ENCODE results near the gene LRP2.
"Not testable (repeated sequence)": the region's sequence is repeated elsewhere in the genome, so short reads cannot be mapped to it uniquely, and the experiment has no call there.

The LRP2 gene

DNA sequence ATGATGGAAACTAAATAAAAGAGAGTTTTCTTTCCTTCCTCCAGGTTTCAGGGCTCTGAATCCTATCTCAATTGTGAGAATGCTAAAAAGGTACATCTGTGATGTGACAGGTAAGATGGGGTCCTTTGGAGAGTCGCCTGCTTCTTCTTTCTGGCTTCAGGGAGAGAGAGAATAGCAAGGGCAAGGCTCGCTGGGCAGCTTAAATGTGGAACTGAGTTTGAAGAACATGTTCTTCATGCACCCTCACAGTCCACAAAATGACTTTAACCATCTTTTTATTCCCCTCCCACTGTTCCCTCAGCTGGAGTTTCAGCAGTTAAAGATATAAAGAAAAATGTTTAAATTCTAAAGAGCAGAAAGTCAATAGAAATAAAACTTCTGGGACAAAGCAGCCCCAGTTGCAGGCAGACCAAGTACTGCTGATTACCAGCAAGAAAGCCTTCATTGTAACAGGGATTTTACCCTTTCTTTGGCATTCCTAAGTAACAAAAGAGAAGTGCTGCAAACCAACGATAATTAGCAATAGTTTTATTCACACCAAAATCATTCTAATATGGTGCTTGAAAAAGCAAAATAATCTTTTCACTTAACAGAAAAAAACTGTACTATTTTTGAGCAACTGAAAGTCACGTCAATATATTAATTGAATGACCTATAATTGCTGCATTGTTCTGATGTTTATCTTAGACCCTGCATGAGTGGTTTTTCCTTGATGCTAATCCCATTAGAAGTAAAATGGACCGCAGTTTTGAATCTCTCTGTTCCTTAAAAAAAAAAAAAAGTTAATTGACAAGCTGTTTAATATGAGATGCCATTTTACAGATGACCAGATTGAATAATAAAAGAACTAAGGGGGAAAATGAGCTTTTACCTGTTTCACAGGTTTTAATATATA lies 61.5 kb downstream of the LRP2 start:
- no peak for DNase-seq (ENCODE audit: low read depth)

DNA sequence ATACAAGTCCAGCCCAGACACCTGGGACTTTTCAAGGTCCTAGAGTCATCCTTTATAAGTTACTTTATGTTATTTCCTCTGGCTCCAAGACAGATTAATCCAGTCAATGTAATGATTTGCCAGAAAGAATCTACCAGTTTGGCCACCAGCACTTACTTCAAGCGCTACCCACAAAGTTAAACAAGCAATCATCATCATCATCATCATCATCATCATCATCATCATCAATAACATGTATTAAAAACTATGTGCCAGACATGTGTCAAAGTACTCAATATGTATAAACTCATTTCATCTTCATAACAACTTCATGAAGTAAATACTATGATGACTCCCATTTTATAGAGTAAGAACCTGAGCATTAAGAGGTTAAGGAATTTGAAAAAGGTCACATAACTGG lies 64.3 kb downstream of the LRP2 start:
- DNase-seq (ENCODE audit: low read depth) = no peak

DNA sequence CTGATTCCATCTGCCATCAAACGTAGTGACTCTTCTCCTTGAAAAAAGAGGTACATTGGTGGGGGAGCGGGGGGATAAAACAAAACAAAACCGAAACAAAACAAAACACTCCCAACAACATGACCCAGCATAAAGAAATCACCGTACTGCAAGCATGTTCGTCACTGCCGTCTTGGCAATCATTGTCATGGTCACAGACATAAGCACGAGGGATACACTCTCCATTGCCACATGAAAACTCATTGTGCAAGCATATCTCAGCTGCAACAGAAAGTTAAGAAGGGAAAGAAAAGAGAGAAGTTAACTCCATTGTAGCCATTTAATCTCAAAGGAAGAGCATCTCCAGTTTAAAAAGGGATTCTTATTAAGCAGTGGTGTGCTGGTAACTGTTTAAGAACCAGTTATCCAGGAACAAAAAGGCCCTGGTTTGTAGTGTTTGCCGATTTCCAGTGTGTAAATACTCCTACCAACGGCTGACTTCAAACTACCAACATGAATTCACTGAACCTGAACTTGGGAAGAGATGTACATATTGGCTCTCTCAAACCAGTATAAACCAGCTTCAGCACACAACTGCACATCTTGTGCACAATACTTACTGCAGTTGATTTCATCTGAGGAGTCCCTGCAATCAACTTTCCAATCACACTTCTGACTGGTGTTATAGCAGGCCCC lies 68.2 kb downstream of the LRP2 start:
- no peak for DNase-seq (ENCODE audit: low read depth)

DNA sequence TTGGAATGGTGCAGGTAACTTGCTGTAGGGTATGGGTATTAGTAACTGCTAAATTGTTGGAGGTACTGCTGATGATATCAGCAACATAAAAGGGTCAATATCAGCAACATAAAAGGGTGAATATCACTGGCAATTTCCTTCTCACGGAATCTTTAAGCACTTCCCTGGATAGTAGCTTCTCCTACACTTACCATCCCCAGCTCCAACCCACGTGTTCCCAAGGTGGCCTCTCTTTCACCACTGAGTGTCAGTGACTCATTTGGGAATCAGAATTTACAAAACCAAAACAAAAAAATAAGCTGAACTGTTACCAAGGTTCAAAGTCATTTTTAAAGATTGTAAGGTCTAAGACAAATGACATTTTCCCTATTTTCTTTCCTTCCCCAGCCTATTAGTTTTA lies 70.8 kb downstream of the LRP2 start:
- no peak for DNase-seq (ENCODE audit: low read depth)

DNA sequence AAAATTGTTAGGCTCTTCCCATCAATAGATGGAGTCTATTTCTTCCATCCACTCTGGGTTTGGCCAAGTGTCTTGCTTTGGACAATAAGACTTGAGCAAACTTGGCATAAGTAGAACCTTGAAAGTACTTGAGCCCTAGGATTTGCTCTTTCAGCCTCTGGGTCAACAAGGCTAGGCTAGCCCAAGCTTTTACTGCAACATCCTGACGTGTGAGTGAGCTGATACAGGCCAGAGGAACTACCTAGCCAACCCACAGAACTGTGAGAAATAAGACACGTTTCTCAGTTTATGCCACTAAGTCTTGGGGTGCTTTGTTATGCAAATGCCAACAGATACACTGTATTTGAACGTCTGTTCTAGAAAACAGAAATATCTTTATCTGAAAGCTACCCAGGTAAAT lies 71.9 kb downstream of the LRP2 start:
- no peak for DNase-seq (ENCODE audit: low read depth)

DNA sequence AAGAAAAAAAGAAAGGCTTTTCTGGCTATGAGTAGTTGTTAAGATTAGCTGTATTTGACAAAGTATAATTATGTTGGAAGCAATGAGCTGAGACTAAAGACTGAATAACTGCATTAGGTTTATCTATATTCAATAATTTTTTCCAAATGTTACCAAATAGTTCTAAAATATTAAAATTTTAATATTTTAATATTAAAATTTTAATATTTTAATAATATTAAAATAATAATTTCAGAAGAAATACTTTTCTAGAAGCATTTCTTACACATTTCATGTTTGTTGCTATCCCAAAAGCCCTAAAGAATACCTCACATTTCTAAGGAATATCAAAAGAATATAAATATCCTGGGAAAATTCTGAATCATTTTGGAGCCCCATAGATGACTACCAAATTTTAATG lies 74.7 kb downstream of the LRP2 start:
- DNase-seq (ENCODE audit: low read depth) = no peak

DNA sequence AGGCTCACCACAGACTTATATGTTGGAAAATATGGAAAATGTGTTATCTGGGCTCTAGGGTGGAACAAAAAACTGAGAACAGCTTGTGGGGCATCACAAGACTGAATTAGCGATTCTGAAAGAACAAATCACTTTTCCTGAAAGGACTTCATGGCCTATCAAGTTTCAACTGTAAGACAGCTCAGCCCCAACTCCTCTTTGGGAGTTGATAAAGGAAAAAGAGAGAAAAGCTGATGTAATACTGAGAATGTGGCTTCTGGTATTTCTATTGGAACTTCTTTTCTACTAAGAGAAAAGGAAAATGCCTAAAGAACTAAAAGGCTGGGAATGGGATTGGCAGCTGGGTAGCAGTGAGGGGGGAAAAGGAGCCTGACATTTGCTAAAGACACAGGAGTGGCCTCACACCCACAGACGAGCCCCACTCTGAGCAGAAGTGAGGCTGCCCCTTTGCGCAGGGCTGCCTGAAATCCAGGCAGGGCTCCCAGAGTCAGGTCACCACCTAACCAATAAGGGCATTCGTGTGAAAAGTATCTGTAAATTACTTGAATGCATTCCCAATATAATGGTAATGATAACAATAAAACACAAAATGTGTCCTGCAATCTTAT lies 75.6 kb downstream of the LRP2 start:
- no peak for DNase-seq (ENCODE audit: low read depth)

DNA sequence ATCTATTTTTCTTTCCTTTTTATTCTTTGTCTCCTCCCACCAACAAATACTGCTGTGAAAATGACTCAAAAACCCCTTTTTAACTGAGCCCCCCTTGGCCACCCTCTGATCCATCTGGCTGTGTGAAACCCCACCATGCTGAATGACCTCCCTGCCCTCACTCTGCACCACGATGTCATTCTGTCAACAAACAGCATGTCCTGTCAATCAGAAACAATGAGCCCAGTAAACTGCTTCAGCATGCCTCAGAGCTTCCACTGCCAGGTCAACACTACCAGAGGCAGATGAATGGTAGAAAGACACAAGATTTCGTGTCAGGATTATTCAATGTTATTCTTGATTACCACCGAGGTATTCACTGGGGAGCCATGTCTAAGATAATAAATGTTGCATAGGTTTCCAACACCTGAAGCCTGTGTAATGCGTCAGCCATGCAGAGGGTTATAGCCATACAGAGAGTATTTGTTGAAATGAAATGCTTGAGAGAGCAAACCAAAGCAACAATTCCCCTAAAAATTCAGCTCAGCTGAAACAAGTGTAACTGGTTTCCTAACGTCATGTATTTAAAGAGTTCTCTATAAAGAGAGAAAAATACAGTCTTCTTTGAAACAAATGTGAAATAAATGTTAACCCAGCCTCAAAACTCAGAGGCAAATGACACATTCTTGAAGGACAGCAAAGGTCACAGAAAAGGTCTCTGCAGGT lies 76.7 kb downstream of the LRP2 start:
- DNase-seq (ENCODE audit: low read depth) = no peak

DNA sequence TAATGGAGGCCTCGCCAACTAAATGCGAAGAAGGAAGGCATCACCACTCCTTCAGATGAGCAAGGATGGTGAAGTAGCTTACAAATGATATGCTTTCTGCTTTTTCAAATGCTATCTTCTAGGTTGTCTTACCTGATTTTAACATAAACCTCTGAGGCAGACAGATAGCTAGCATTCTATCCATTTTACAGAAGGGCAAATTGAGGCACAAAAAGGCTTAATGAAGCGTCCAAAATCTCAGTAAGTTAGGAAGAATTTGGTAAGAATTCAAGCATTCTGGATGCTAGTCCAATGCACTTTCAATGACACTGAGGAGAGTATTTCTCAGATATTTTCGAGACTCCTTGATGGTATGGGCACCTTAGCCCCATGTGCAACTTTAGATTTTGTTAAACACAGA lies 81.8 kb downstream of the LRP2 start:
- DNase-seq (ENCODE audit: low read depth) = no peak

DNA sequence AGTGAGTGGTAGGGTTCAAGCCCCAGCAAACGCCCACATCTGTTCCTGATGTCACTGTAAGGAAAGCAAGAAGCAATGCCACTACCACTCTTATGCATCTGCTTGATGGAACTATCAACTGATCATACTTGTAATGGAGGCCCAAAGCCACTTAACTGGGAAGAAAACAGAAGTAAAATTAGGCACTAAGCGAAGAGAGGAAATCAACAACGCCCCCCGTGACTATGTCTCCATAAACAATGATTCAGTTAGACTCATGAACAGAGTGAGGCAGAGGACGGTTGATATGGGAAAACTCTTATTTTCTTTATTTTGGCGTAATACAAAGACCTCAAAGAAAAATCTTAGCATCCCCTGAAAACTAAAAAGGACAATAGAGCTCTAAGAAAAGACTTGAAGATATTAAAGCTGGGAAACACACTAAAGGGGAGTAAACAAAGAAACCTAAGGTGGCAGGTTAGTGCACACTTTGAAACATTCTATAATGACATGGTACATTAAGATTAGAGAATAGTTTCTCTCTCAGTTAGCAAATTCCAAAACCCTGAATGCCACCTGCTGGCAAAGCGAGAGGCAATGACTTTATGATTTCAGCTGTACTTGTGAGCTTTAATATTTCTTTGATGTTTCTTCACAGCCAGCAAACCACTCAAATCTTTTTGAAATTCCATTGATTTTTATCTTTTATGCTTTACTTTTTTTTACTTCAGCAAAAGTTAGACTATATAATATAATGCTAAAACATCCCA lies 86.5 kb downstream of the LRP2 start:
- DNase-seq (ENCODE audit: low read depth) = no peak

DNA sequence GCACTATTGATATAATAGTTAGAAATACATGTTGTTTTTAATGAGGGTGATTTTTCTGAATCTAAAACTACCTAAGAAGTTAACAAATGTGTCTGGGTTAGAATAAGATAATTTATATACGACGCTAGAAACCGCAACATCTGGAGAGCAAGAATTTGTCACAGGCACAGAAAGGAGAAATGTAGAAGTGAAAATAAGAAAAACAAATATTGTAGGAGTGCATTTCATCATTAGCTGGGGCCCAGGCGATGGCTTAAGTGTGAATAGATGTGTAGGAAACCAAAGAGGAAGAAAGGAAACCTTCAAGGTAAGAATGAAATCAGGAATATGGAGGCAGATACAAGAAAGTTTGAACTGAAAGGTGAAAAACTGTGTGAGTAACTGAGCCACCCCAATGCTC lies 90.3 kb downstream of the LRP2 start:
- no peak for DNase-seq (ENCODE audit: low read depth)

DNA sequence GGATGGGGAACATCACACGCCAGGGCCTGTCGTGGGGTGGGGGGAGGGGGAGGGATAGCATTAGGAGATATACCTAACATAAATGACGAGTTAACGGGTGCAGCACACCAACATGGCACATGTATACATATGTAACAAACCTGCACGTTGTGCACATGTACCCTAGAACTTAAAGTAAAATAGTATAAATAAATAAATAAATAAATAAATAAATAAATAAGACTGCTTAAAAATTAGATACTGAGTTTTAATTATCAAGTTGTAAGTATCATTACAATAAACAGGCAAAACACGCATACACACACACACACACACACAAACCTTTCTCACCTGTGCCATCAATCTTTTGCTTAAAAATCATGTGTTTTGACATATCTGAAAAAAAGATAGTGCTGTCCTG lies 91.8 kb downstream of the LRP2 start:
- DNase-seq (ENCODE audit: low read depth) = not testable (repeated sequence)

DNA sequence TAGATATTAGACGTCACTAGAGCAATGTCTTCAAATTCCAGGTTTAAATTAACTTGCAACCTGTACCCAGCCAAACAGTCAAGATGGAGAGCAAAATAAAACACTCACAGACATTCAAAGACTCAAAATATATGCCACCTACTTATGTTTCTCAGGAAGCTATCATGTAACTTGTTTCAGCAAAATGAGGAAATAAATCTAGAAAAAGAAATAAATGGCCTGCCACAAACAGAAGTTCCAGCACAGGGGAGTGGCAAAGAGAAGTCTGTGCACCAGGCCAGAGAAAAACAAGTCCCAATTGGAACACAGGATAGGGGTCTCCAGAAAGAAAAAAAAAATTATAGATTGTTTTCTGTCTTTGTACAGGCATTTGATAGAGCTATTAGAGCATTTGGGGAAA lies 96.7 kb downstream of the LRP2 start:
- DNase-seq (ENCODE audit: low read depth) = no peak

DNA sequence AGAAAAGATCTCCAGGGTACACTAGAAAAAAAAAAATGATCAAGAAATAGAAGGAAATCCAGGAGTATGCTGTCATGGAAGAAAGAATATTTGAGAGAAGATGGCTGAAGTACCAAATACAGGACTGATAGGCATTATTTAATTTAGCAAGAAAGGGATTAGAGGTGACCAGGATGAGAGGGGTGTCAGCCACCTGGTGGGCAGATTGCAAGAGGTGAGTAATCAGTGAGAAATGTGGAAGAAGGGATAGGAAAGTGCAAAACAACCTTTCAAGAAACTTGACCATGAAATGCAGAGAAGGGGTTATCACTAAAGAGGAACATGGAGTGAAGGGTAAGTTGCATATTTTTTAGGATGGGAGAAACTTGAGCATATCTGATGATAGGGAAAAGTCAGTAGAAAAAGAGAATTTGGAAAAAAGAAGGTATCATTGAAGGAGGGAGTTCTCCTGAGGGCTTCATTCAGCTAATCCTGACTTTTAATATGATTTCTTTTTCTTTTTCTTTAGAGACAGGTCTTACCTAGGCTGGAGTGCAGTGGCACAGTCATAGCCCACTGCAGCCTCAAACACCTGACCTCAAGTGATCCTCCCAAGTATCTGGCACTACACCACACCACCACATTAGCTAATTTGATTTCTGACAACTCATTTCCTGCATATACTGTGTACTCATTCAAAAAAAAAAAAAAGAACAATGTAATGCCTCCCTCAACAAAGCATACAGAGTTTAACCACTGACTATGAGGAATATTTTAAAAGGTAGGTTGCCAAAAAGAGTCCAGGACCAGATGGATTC lies 101.3 kb downstream of the LRP2 start:
- no peak for DNase-seq (ENCODE audit: low read depth)

DNA sequence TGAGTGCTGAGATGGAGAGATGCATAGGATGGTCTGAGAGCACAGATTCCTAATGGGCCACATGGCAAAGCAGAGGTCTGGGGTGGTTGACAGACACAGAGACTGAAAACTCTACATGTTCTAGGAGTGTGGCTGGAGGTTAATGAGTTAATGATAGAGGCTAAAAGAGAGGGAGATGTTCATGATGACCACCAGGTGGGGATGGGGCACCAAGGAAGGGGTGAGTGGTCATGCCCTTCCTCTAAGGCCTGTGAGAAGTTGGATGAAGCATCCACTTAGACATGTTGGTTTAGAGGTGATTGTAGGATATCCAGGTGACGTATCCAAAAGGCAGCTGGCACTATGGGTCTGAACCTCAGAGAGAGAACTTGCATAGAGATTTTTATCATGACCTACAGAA lies 102.1 kb downstream of the LRP2 start:
- DNase-seq (ENCODE audit: low read depth) = no peak

DNA sequence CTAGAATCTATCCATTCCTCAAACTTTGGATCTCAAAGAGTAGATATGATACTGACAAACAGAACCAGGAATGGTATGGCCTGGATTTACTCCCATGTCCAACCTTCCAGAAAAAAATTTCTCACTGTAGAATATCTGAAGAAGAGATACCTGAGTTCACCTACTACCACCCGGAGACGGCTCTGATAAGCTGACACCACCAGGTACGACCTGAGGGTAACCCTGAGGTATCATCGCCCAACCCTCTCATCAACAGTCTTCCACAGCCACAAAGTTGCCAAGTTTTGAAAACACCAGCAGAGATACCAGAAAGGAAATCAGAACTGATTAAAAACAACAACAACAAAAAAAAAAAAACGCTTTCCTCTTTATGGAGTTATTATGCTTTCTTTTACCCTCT lies 102.9 kb downstream of the LRP2 start:
- DNase-seq (ENCODE audit: low read depth) = no peak

DNA sequence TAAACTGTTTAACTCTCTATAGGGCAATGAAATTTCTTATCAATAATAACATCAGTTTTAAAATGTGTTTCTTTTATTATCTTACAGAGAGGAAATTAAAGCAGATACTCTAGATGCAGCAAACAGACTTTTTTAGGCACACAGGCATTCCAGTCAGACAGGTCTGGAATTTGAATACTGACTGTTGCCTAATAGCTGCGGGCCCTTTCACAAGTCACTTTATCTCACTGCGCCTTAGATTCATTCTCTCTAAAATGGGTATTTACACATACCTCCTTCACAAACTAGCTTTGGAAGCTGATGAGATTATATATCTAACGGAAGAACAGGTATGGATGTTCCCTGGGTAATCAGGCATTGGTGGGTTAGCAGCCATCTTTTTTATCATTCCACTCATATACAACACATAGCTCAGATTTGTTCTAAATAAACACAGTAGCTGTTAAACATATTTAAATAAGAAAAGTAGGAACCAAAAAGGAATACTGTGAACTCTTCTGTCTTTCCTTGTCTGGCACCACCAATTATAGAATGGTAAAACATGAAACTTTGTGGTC lies 104.2 kb downstream of the LRP2 start:
- no peak for DNase-seq (ENCODE audit: low read depth)

DNA sequence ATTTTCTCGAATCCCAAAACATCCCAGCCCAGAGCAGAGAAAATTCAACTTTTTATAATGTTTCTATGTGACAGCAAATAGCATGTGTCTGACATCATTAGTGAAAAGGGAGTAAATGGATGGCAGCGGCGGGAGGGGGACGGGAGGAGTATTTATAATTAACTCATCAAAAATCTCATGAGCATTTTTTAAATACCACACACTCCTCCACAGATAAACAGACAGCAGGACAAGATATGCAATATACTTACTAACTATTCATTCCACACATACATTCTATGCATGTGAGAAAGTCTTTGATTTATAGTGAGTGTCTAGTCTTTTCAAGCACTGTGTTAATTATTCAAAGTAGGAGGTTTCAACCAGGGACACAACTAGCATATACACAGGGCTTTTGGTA lies 107.6 kb downstream of the LRP2 start:
- DNase-seq (ENCODE audit: low read depth) = no peak

DNA sequence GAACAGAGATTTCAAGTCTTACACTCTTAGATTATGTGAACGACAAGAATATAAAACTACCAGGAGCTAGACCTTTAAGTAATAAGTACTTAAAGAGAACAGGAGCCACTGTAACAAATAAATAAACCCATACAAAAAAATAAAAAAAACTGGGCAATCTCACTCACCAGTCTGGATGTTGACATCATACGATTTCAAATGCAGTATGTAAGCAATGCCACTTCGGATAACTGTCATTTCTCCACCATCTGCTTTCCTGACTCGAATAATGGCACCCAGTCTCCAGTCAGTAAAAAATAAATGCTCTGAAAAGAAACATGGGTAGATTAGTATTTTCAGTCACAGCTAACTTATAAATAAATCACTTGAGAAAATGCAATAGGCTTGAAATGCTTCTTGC lies 115.1 kb downstream of the LRP2 start:
- DNase-seq (ENCODE audit: low read depth) = no peak

DNA sequence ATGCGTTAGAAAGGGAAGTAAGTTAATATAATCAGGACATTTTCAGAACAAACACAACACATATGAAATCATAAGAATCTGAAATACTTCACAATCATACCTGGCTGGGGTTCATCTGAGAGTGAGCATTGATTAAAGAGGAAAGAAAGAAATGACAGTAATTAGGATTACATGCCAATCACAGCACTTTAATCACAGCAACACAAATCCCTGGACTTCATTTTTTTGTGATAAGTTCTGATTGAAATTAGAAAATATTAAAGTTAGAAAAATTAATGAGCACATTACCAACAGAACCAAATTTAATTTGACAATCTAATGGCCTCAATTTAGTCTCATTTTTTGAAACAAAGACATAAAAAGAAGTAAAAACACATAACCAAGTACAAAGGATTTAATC lies 121.9 kb downstream of the LRP2 start:
- no peak for DNase-seq (ENCODE audit: low read depth)

DNA sequence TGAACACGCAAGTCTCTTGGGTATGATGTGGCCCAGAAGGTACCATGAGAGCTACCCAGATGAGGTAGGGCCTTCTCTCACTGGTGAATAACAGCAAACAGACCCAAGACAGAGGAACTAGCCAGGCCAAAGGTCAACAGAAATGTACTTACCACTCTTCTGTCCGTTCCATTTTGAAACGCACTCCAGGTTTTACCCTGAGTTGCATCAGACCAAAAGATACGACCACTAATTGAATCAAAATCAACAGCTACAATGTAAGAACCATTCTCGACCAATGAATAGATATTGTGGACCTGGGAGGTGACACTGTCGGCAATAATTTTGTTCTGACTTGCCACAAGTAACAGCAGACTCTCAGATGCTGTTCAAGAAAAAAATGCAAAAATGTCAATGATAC lies 124.4 kb downstream of the LRP2 start:
- no peak for DNase-seq (ENCODE audit: low read depth)

Data from stimulated activated CD8-positive, alpha-beta memory T cell treated with anti-CD3 and anti-CD28 coated beads, Interleukin-12 subunit alpha, Interleukin-12 subunit beta, amount 100 ng/mL, for 4 hours (primary cell).